MM.1S (cell line): ENCODE results near the gene FCER1G.

Experiments used
- DNase-seq: peaks from one replicate; pipeline ENCODE4 v3.0.0-alpha.2; 2015
- H2AFZ ChIP-seq: fragments of 300-600 bp; sonication (generic); 2 replicates; pipeline ENCODE4 v1.6.0; 2016; ENCODE audit warnings: antibody characterized with exemption, low read length
- H3F3A ChIP-seq: fragments of 300-600 bp; sonication (generic); 2 replicates; pipeline ENCODE4 v1.6.1; 2016; ENCODE audit warnings: mild to moderate bottlenecking, antibody characterized with exemption, low read length, moderate library complexity, mixed read lengths; ENCODE audit not compliant: insufficient read depth
- H3K27ac ChIP-seq: fragments of 300-600 bp; sonication (generic); 2 replicates; pipeline ENCODE4 v1.5.1; 2016; ENCODE audit warnings: mild to moderate bottlenecking, low read length
- H3K27me3 ChIP-seq: fragments of 300-600 bp; sonication (generic); replicated peaks from 2 replicates; pipeline ENCODE4 v1.6.0; 2016; ENCODE audit warnings: low read length; ENCODE audit not compliant: insufficient read depth
- H3K36me3 ChIP-seq: fragments of 300-600 bp; sonication (generic); replicated peaks from 2 replicates; pipeline ENCODE4 v1.6.1; 2016; ENCODE audit warnings: mild to moderate bottlenecking, low read length, mixed read lengths; ENCODE audit not compliant: insufficient read depth
- H3K4me1 ChIP-seq: fragments of 300-600 bp; sonication (generic); 2 replicates; pipeline ENCODE4 v1.6.1; 2016; ENCODE audit warnings: low read length, mixed read lengths
- H3K4me2 ChIP-seq: fragments of 300-600 bp; sonication (generic); 2 replicates; pipeline ENCODE4 v1.6.0; 2016; ENCODE audit warnings: low read depth, low read length
- H3K4me3 ChIP-seq: fragments of 300-600 bp; sonication (generic); 2 replicates; pipeline ENCODE4 v1.5.1; 2016; ENCODE audit warnings: low read length, mixed read lengths
- H3K79me2 ChIP-seq: fragments of 300-600 bp; sonication (generic); 2 replicates; pipeline ENCODE4 v1.6.1; 2016; ENCODE audit warnings: mixed run types, low read length, mixed read lengths
- H3K9ac ChIP-seq: fragments of 300-600 bp; sonication (generic); 2 replicates; pipeline ENCODE4 v1.6.1; 2016; ENCODE audit warnings: low read length, mixed read lengths
- H3K9me2 ChIP-seq: fragments of 300-600 bp; sonication (generic); replicated peaks from 2 replicates; pipeline ENCODE4 v1.6.1; 2016; ENCODE audit warnings: mild to moderate bottlenecking, low read length, mixed read lengths; ENCODE audit not compliant: insufficient read depth
- H3K9me3 ChIP-seq: fragments of 300-600 bp; sonication (generic); replicated peaks from 2 replicates; pipeline ENCODE4 v1.6.1; 2016; ENCODE audit warnings: mild to moderate bottlenecking, low read length, mixed read lengths; ENCODE audit not compliant: insufficient read depth
- H4K20me1 ChIP-seq: fragments of 300-600 bp; sonication (generic); 2 replicates; pipeline ENCODE4 v1.6.1; 2016; ENCODE audit warnings: mild to moderate bottlenecking, low read length, moderate library complexity, mixed read lengths; ENCODE audit not compliant: insufficient read depth
- CTCF ChIP-seq: fragments of 300-600 bp; sonication (generic); IDR thresholded peaks from 2 replicates; pipeline ENCODE4 v1.5.1; 2016; ENCODE audit warnings: antibody characterized with exemption, low read length, mixed read lengths
- EZH2 ChIP-seq: fragments of 300-600 bp; sonication (generic); optimal IDR thresholded peaks from 2 replicates; pipeline ENCODE3; 2017; ENCODE audit warnings: low read depth, mild to moderate bottlenecking, antibody characterized with exemption, low read length, mixed read lengths
- EZH2phosphoT487 ChIP-seq: fragments of 300-600 bp; sonication (generic); IDR thresholded peaks from 2 replicates; pipeline ENCODE4 v1.6.1; 2018; ENCODE audit warnings: antibody characterized with exemption, low read length

Gene FCER1G

GRCh38 chr1:161201836-161202712 is 13.0 kb upstream of the FCER1G start, which contains the start of gene NDUFS2:
TSS of gene NDUFS2 (plus strand) at chr1:161202367. CDS start at chr1:161202386, 19 bp downstream.
- peak; percentile 100 for DNase-seq
- H3K9me3 ChIP-seq, result no peaks in the 10 kb centered on the region
- peak within 1 kb of the TSS; percentile 82 for H2AFZ ChIP-seq
- H3K4me2 ChIP-seq, result peak within 1 kb of the TSS; percentile 82
- peaks cover 52% of the 10 kb centered on the region for H3K79me2 ChIP-seq
- H3K9ac ChIP-seq, result peak within 1 kb of the TSS; percentile 86
- H3K27ac ChIP-seq, result peak within 1 kb of the TSS; percentile 58
- peaks cover 16% of the 10 kb centered on the region for H3K4me1 ChIP-seq
- H3K9me2 ChIP-seq, result no peaks in the 10 kb centered on the region
- peak within 1 kb of the TSS; percentile 90 for H3K4me3 ChIP-seq
- H3F3A ChIP-seq, result no peaks in the 10 kb centered on the region; the same call in 1 of the 2 replicates
- no peaks in the 10 kb centered on the region for H3K27me3 ChIP-seq
- no peaks in the 10 kb centered on the region for H4K20me1 ChIP-seq
- H3K36me3 ChIP-seq, result 0 out of 2 replicates have a peak, but pooled peaks cover 7% of the 10 kb centered on the region
- TF ChIP-seq EZH2, result no peak
- TF ChIP-seq CTCF, result peak; percentile 43

- no peak overlapping the region for H3K4me3 ChIP-seq
- peaks cover 61% of the 10 kb centered on the region for H3K79me2 ChIP-seq
- peaks cover 23% of the 10 kb centered on the region for H3K4me1 ChIP-seq
- no peak overlapping the region for H3K9ac ChIP-seq
- no peaks in the 10 kb centered on the region for H3K9me2 ChIP-seq
- no peaks in the 10 kb centered on the region for H3K9me3 ChIP-seq
- peaks cover 22% of the 10 kb centered on the region; the same call in 1 of the 2 replicates for H3K36me3 ChIP-seq
- TF ChIP-seq CTCF, result no peak
- no peak for TF ChIP-seq EZH2
- no peak for TF ChIP-seq EZH2phosphoT487
- H2AFZ ChIP-seq, result no peak overlapping the region
- no peak overlapping the region for H3K4me2 ChIP-seq
- peaks cover 3% of the 10 kb centered on the region; the same call in 1 of the 2 replicates for H3F3A ChIP-seq
- no peak overlapping the region for H3K27ac ChIP-seq
- no peaks in the 10 kb centered on the region for H4K20me1 ChIP-seq
- no peak for DNase-seq
- no peaks in the 10 kb centered on the region for H3K27me3 ChIP-seq
Observed at GRCh38 chr1:161206411-161207140, 8.5 kb upstream of the FCER1G start.

GRCh38 chr1:161207173-161207572 is 7.9 kb upstream of the FCER1G start:
- no peak overlapping the region for H3K27ac ChIP-seq
- no peak overlapping the region for H2AFZ ChIP-seq
- peaks cover 58% of the 10 kb centered on the region for H3K79me2 ChIP-seq
- H3K9ac ChIP-seq, result no peak overlapping the region
- H3K4me3 ChIP-seq, result no peak overlapping the region
- H3K27me3 ChIP-seq, result no peaks in the 10 kb centered on the region
- H3K9me2 ChIP-seq, result no peaks in the 10 kb centered on the region
- H4K20me1 ChIP-seq, result no peaks in the 10 kb centered on the region
- no peak overlapping the region for H3K4me2 ChIP-seq
- H3K36me3 ChIP-seq, result peaks cover 23% of the 10 kb centered on the region; the same call in 1 of the 2 replicates
- DNase-seq, result no peak
- TF ChIP-seq EZH2, result no peak
- no peak for TF ChIP-seq EZH2phosphoT487
- TF ChIP-seq CTCF, result no peak
- H3K4me1 ChIP-seq, result peaks cover 21% of the 10 kb centered on the region
- H3K9me3 ChIP-seq, result no peaks in the 10 kb centered on the region
- peaks cover 3% of the 10 kb centered on the region; the same call in 1 of the 2 replicates for H3F3A ChIP-seq
